ENCODE data around the gene CNPY4. TPM values are rescaled to one million over a fixed set of nuclear protein-coding genes. Genes with fewer than 3 reads are reported as not detected.

Gene CNPY4
- total and polyA plus RNA-seq, 2 donors (not counting 3 experiments of a cell fraction or from before 2014, with no cell fraction given): 28.6 to 33.7 TPM

DNA sequence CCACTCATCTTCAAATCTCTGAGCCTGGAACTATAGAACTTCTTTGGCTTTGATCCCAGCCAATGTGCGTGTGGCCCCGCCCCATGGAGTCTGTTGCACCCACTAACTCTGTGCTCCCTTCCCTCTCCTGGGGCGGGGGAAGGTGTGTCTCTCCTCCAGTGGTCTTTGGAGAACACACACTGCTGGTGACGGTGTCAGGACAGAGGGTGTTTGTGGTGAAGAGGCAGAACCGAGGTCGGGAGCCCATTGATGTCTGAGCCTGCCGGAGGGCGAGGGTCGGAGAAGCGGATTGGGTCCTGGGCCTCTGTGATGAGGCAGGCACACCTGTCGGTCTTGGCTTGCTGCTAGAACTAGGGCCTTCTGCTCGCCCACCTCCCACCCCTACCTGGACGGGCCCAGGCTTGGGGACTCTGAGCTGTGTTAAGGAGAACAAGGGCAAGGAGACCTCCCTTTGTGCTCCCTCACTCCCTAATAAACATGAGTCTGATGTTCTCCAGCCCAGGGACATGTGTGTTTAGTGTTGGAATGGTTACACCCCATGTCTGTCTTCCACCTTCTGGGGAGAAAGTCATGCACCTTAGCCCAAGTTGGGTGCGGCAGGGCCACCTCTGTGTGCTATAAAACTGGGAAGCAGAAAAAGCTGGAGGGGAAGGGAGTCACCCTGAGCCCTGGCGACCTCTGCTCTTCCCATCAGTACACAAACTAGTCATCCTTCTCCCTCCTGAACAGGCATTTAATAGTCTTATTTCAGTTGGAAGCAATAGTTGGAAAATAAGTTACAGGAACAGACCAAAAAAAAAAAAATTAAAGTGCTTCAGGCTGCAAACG, 34.5 kb downstream of the CNPY4 start:
- intact Hi-C loops (cut with micrococcal nuclease): no loop called here
- peaks cover 12% of the 10 kb centered on the region for H3K79me2 ChIP-seq (ENCODE audit: control insufficient read depth, insufficient read depth, low read length)
- ChIA-PET CTCF (interaction anchor here (1.5 kb wide), 1 partner anchor 21 kb away, joined by 3 read pairs; no protein-coding TSS in a partner anchor), POLR2A (no interaction called here)
- DNase-seq (ENCODE audit: low read depth, low spot score): no peak
- FAIRE-seq: no peak
- no peaks in the 10 kb centered on the region for H3K9me1 ChIP-seq (replicated peaks; ENCODE audit: control insufficient read depth, extremely low read depth, insufficient read depth, low read length)
- no peak overlapping the region for H3K4me2 ChIP-seq (ENCODE audit: insufficient read depth, low read length)
- no TSS peak for BruUV-seq (replicated peaks)
- peaks cover 0 to 17% of the 10 kb centered on the region in 2 experiments for H3K36me3 ChIP-seq (ENCODE audit: control insufficient read depth in 2 of 2, extremely low read depth in 1 of 2, insufficient read depth in 2 of 2, low read length in 2 of 2)
- dilution Hi-C loops (cut with MboI; ENCODE audit: extremely low pct_ligation_motif_present, low sequenced_read_pairs): no loop called here
- no peak overlapping the region for H3K27ac ChIP-seq (ENCODE audit: insufficient read depth, low read depth, low read length)
- H3K27me3 ChIP-seq (ENCODE audit: control insufficient read depth in 2 of 2, insufficient read depth in 2 of 2, low read length in 2 of 2): no peaks in the 10 kb centered on the region
- TF ChIP-seq FOS (IDR thresholded peaks at IDR 0.05; ENCODE audit: borderline replicate concordance, insufficient read depth, low read length): no peak
- no peak for TF ChIP-seq MAX (IDR thresholded peaks at IDR 0.05; ENCODE audit: insufficient read depth, insufficient read length)
- TF ChIP-seq POLR2A (IDR thresholded peaks at IDR 0.05; ENCODE audit: low read depth, low read length): no peak
- no peak for TF ChIP-seq MYC (IDR thresholded peaks at IDR 0.05; ENCODE audit: low read depth, low read length)
- no peak for TF ChIP-seq EZH2 (IDR thresholded peaks at IDR 0.05; ENCODE audit: borderline replicate concordance, low read depth, low read length, severe bottlenecking)
- TF ChIP-seq GATA2 (IDR thresholded peaks at IDR 0.05; ENCODE audit: insufficient read depth, insufficient read length, low read depth, low read length): no peak
- TF ChIP-seq POLR2AphosphoS5 (IDR thresholded peaks at IDR 0.05; ENCODE audit: insufficient read depth, low read depth, low read length): no peak
- no peak for TF ChIP-seq CTCF (IDR thresholded peaks at IDR 0.05; ENCODE audit: extremely low read depth in 1 of 2, insufficient read depth in 1 of 2, low read depth in 1 of 2, low read length in 2 of 2)
- TF ChIP-seq JUN (IDR thresholded peaks at IDR 0.05; ENCODE audit: borderline replicate concordance, insufficient read depth, insufficient read length, low read depth): no peak
- H2AFZ ChIP-seq (ENCODE audit: low read depth, low read length): no peak overlapping the region
- no peak overlapping the region for H3K9ac ChIP-seq (replicated peaks; ENCODE audit: extremely low read depth, insufficient read depth, low read length)
- H3K9me3 ChIP-seq (replicated peaks; ENCODE audit: control insufficient read depth, insufficient read depth, low read length): no peaks in the 10 kb centered on the region
- peaks cover 13% of the 10 kb centered on the region for H3K4me1 ChIP-seq (ENCODE audit: control insufficient read depth, extremely low read depth, insufficient read depth, low read length)
- no peaks in the 10 kb centered on the region for H4K20me1 ChIP-seq (replicated peaks; ENCODE audit: control insufficient read depth, extremely low read depth, insufficient read depth, low read length)
- H3K4me3 ChIP-seq (replicated peaks in 1 of 3; ENCODE audit: insufficient read depth in 1 of 3, low read depth in 1 of 3, low read length in 3 of 3): no peak overlapping the region
